HTR-8/SVneo (cell line): Measurements from ENCODE around the gene DAGLA.
A peak's percentile ranks its signal among the peaks of the same experiment; 100 is the strongest.

ENCODE experiments used
- DNase-seq: peaks from one replicate; pipeline ENCODE4 v3.0.0; 2011; ENCODE audit warnings: low spot score, mixed read lengths; ENCODE audit not compliant: insufficient read length
- FAIRE-seq: peaks from 2 replicates; lab custom pipeline; 2011; peaks lifted over from hg19 to GRCh38; lab: Jason Lieb, UNC

DAGLA gene

DNA sequence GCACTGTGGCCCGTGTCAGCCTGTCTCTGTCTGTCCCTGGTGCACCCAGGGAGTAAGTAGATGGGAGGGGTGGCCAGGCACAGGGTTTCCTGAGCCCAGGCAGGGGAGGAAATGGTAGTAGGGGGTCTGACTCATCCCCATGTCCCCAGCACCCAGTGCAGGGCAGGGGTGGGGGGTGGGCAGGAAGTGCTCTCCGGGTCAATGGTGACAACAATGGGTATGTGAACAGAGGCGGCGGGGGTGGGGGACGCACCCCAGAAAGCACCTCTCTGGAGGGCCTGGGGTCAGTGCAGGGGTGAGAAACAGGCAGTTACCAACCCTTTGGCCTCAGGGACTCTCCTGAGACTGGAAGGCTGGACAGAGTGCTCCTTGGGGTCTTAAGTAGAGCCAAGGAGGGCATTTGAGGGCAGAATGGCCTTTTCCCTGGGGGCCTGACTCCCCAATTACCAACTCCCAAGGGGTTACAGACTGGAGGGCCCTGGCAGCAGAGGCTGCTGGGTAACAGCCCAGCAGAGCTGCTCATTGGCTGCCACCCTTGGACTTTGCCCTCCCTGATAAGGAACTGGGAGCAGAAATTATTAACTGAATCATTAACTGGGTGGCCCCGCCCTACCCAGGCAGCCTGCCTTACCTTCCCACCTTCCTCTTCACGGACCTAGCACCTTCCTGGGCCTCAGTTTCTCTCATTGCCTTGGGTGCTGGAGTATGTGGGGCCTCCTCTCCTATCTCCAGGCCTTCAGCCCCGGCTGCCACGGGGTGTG lies 76.4 kb downstream of the DAGLA start:
- no peak for FAIRE-seq
- DNase-seq: peak; percentile 68

DNA sequence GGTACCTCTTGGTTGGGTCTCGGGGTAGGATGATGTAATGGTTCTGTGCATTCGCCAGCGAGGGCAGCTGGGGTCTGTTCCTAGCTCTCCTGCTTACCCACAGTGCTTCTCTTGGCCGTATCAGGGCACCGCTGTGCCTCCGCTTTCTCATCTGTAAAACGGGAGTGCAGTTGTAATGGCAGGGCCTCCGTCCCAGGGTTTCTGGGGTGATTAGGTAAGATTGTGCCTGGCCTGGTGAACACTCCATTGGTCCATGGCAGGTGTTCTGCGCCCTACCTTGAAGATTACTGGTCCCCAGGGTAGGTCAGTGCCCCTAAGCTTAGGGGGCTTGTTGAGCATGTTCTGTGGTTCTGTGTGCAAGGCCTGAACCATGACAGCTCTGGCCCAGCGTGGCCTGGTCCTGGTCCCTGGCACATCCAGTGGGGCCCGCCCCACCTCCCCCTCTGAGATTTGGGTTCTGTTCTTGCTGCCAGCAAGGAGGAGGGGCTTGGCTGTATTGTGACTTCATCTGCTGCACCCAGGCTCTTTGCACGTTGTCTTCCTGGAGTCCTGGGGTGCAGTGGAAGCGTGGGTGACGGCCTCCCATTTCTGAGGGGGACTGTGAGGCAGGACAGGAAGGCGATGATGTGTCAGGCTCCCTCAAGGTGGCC lies 77.1 kb downstream of the DAGLA start:
- FAIRE-seq: no peak
- DNase-seq: no peak

DNA sequence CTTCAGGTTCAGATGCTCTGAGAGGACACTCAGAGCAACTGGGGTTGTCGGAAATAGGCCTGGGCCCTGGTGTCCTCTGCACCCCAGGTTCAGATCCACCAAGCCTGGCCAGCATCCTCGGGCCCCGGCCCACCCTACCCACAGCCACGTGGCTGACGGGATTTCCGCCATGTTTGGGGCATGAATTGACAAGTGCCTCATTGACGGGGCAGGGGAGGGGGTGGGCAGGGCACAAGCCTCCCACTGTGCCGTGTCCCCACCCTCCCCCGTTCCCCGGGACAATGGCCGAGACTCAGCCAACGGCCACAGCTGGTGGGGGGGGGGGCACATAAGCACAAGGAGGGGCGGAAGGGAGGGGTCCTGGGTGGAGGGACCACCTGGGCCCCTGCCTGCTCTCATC lies 80.8 kb downstream of the DAGLA start:
- FAIRE-seq (no peak), DNase-seq (no peak)

DNA sequence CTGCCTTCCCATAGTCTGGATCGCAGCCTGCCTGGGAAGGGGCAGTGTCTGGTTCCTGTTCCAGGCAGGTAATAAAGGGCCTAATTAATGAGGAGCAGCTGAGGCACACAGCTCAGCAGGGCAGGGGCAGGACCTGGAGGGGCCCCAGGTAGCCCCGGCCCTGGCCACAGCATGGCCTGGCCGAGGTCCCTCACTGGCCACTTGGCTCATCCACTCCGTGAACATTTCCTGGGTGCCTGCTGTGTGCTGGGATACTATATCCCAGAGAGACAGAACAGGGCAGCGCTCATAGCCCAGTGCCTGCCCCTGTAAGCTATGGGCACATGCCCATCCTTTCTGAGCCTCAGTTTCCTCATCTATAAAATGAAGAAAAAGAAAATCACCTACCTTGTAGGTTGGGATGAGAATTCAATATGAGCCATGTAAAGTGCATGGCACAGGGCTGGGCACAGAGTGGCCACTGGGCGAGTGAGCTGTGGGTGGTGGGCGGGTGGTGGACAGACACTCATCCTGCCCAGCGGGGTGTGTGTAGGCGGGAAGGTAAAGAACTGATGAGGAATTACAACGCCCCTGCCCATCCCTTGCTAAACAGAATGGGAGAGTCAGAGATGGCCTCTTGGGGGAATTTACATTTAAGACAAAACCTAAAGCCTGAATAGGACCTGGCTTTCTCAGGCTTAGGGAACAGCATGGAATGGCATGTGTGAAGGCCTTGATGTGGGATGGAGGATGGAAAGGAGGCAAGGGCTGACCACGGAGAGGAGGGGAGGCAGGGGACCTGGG lies 81.4 kb downstream of the DAGLA start:
- DNase-seq (no peak), FAIRE-seq (no peak)

DNA sequence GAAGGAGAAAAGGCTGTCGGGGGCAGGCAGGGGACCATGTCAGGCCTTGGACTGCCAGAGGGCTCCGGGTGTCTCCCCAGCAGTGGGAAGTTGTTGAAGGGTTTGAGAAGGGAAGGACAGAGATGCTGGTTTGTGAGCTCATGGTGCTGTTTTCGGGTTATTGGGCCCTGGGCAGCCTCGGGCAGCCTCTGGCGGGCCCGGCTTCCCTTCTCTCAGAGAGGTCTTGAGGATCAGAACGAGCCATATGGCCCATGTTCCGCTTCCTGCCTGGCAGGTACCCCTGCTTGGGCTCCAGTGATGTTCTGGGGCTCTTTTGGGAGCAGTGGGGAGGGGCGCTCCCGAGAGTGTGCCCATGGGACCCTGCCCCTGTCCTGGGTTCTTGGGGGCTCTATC lies 82.0 kb downstream of the DAGLA start:
- FAIRE-seq: no peak
- DNase-seq: no peak

DNA sequence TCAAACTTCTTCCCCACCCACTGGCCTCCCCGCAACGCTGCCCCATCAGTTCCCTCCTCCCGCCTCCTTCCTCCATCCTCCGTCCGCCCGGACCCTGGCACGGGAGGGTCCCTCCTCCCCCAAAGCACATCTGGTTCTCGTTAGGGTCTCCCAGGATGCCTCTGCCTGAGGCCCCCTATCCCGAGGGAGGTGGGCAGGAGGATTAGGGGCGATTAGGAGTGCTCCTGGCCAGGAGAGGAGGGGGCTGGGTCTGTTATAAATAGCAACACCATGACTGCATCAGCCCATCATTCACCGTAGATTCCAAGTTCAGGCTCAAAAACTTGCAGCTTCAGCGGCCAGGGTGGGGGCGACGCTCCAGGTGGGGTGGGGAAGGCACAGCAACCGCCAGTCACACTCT lies 82.6 kb downstream of the DAGLA start:
- DNase-seq (no peak), FAIRE-seq (no peak)

DNA sequence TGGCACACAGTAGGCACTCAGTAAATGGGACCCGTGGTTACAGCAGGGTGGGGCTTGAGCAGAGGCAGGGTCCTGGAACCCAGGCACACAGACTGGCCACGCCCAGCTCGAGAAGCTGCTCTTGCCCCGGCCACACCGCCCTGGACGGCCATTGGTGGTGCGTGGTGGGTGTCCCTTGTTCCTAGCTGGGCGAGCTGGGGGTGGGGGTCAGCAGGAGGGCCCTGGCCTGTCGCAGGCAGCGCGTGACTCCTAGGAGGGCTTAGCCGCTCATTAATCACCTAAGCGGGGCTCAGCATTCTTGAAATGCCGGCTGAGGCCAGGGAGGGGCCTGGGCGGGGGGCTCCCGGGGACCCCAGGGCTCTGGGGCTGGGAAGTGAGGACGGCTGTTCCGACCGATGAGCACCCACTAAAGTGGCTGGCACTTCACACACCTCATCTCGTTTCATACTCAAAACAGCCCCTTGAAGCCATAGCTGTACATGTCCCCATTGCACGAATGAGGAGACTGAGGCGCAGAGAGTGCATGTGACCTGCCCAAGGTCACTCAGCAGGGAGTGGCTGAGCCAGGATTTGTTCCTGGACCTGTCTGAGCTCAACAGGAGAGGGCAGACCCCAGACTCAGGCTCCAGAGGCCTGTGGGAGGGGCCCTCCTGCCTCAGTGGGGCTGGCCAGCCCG lies 83.9 kb downstream of the DAGLA start:
- no peak for DNase-seq
- no peak for FAIRE-seq

DNA sequence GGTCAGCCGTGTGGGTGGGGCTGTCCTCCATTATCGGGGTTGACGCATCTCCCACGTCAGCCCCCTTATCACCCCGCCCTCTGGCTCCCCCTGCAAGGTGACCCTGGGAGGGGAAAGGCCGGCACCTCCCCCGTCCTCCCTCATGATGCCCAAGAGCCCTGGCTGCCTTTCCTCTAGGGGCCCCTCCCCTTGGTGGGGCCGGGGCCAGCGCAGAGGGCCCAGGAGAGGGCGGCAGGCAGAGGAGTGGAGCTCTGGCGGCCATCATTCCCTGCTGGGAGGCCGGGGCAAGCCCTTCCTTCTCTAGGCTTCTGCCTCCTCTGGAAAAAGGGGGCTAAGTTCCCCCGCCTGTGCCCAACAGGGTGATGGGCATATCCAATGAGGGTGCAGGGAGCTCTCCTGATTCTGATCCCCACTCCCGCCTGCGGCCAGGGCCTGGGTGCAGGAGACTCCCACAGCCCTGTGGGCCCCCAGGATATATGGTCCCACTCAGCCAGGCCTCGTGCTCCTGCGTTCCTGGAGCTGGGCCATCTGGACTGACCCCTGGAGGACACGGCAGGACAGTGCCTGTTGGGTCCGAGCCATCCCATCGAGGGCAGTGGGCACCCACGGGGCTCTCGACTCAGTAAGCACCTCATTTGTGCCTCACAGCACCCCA lies 84.5 kb downstream of the DAGLA start:
- FAIRE-seq (no peak), DNase-seq (no peak)

DNA sequence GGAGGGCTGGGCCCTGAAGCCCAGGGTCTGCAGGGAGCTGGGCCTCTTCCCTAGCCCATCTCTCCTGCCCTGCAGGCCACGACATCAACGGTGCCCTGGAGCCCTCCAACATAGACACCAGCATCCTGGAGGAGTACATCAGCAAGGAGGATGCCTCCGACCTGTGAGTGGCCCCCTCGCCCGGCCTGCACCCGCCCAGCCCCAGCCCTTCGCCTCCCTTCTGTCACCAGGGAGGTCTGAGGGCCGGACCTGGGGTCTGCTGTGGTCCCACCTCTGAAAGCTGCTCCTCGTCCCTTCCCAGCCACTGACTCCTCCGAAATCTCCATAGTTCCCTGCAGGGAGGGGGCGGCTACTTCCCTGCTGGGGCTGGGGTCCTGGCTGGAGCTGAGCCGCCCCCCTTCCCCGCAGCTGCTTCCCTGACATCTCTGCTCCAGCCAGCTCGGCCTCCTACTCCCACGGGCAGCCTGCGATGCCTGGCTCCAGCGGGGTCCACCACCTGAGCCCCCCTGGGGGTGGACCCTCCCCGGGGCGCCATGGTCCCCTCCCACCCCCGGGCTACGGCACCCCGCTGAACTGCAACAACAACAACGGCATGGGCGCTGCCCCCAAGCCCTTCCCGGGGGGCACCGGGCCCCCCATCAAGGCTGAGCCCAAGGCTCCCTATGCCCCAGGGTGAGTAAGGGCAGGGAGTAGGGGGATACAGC lies 85.5 kb downstream of the DAGLA start:
- no peak for FAIRE-seq
- DNase-seq: no peak

DNA sequence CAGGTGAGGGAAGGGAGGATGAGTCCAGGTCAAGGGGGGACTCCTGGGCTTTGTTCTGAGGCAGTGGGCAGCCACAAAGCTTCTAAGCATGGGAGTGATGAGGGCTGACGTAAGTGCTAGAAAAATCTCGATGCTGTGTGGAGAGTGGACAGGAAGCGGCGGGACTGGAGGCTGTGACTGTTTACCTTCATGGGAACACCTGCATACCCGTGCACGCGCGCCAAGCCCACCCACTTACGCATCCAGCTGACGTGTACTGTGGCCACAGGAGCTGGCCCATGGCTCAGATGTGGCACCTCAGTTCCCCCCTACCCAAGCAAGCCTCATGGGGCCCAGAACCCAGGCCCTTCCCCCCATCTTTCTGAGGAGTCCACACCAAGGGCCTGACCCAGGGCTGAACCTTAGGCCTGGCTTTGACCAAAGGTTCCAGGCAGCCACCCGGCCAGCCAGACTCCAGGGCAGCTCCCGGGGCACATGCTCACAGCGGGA lies 86.2 kb downstream of the DAGLA start:
- FAIRE-seq (no peak), DNase-seq (no peak)

DNA sequence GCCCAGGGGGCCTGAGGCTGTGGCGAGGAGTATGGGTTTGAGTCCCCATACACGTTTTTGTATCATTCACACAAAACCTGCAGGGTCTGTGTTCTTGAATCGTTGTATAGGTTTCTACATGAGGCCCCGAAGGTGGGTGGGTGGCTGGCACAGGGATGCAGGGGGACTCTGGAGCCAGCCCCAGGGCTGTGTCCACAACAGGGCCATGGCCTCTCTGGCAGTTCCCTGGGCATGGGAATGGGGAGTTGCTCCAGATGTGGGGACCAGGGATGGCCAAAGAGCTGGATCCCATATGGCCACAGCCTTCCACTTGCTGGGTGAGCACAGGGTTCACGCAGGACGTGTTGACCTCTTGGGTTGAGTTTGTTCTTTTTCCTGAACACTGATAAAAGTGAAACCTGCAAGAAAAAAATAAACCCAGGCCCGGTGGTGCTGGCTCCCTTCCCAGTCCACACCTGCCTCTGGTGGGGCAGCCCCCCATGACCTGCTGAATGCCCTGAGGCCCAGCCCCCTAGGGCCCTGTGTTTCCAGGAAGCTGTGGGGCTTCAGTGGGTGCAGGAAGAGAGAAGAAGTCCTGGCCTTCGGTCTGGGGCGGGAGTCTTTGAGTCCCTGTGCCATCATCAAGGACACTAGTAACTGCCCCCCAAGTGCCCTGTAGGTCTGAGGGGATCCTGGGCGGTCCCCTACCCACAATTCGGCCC lies 88.3 kb downstream of the DAGLA start:
- FAIRE-seq (no peak), DNase-seq (no peak)

DNA sequence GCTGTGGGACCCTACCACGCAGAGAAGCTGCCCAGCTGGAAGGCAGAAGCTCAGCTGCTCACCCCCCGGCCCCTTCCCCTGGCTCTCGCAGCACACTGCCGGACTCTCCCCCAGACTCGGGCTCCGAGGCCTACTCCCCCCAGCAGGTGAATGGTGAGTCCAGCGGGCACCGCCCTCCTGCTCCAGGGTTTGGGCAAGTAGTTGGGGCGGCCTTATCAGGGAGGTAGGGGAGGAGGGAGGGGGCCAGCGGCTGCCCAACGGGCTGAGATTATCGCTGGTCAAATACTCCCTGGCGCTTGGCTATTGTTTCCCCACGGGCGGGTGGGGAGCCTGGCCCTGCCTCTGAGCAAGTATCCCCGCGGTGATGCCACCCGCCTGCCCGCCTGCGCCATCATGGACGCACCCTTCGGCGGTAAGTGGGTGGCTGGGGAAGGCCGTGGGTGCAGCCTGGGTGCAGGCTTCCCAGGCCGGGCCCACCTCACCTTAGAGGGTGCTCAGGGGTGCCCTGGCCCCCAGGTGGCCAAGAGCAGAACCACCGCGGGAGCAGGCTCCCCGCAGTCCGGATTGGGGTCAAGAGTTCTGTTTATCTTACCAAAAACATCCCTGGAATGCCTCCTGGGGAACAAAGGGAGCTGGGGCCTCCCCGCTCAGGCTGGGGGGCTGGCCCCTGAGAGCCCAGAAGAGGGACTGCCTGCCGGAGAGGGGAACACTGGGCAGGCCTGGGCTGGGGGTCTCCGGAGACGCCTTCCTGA lies 89.2 kb downstream of the DAGLA start:
- peak; percentile 33 for DNase-seq
- FAIRE-seq: no peak

DNA sequence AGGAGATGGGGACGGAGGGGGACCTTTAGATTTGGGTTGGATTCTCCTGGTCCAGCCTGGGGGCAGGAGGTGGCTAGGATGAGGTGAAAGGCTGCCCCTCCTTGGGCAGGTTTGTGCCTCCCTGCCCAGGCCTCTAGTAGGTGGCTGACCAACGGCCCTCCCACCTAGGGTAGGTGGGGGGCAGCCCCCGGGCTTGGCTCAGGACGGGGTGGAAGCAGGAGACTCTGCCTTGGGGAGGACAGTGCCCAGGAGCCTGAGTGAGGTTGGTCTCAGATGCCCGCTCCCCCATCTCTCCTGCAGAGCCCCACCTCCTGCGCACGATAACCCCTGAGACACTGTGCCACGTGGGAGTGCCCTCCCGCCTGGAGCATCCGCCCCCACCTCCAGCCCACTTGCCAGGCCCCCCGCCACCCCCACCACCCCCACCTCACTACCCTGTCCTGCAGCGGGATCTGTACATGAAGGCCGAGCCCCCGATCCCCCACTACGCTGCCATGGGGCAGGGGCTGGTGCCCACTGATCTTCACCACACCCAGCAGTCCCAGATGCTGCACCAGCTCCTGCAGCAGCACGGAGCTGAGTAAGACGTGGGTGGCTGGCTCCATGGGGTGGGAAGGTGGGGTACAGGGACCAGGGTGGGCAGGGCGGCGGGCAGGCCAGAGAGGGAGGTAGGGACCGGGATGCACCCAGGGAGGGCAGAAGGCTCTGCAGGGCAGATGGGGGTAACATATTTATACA lies 89.9 kb downstream of the DAGLA start:
- FAIRE-seq (no peak), DNase-seq (no peak)

DNA sequence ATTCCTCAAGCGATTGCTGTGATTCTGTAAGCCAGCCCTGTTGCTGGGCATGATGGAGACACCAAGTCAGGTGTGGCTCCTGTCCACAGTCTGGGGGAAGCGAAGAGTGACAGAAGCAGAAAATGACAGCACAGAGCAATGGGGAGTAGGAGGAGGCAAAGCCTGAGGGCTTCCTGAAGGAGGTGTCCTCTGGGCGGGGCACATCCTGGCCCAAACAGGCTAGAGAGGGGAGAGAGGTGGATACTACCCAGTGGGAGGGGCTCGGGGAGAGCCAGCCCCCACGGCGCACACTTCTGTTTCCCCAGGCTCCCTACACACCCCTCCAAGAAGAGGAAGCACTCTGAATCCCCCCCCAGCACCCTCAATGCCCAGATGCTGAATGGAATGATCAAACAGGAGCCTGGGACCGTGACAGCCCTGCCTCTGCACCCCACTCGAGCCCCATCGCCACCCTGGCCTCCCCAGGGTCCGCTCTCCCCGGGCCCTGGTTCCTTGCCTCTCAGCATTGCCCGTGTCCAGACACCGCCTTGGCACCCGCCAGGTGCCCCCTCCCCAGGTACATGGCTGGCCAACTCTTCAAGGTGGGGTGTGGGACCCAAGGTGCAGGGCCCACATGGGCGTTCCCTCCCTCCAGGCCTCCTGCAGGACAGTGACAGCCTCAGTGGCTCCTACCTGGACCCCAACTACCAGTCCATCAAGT lies 91.2 kb downstream of the DAGLA start:
- FAIRE-seq (no peak), DNase-seq (no peak)

DNA sequence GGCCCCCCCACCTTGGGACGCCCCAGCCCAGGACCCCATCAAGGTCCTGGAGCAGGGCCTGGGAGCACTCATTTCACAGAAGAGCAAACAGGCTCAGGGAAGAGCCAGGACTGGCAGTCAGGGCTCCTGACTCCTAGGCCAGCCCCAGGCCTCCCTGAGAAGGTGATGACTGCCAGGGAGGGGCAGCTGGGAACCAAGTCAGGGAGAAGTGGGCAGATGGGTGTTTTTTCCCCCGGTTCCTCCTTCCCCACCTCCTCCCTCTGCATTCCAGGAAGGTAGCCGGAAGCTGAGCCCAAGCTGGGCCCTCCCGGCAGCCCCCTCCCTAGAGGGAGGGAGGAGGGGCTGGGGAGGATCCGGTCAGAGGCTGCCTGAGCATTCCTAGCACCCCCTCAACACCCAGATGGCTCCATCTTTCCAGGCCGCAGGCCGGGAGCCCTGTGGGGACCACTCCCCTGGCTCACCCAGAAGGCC lies 91.8 kb downstream of the DAGLA start:
- DNase-seq (peak; percentile 36), FAIRE-seq (no peak)

DNA sequence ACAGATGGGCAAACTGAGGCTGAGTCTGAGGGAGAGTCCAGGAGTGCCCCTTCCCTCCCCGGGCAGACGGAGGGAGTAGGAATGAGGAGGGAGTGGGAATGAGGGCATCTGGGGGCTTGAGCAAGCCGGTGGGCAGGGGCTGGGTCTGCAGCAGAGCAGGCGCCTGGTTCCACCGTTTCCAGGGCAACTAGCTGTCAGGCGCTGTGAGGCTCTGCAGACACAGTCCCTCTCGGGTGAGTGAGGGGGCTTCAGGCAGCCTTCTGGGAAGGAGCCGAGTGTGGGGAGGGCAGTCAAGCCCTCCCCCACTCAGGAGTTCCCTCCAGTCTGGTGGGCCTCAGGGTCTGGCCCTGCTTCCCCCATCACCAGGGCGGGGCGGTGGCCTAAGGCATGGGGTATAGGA lies 93.2 kb downstream of the DAGLA start:
- no peak for FAIRE-seq
- DNase-seq: no peak

DNA sequence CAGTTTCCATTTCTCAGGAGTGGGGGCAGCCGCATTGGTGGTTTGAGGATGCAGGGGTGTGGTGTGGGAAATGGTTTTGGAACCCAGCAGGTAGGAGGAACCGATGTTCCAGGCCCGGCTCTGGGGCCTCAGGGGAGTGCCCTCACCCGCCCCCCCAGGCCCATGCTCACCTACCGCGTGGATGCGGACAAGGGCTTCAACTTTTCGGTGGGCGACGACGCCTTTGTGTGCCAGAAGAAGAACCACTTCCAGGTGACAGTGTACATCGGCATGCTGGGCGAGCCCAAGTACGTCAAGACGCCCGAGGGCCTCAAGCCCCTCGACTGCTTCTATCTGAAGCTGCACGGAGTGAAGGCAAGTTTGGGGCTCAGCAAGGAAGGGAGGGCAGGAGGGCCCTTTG lies 93.6 kb downstream of the DAGLA start:
- DNase-seq: no peak
- no peak for FAIRE-seq
